HCT116 (cell line): ENCODE data around the gene SEMA5A. TPM values are rescaled to one million over a fixed set of nuclear protein-coding genes. Genes with fewer than 3 reads are reported as not detected.

ENCODE experiments used
- ATAC-seq: fragments of 200-7000 bp; cut with Tn5 transposase; 2 replicates; pipeline ENCODE4 v1.9.1; 2020; ENCODE audit warnings: mild to moderate bottlenecking, moderate library complexity
- BruUV-seq: library from RNA; stranded (reverse); fragments of 400-500 nt; replicated peaks from 2 replicates; lab custom pipeline; 2021; lab: Mats Ljungman, UMichigan
- CTCF ChIA-PET: fragments of 300-600 bp; sonication (Branson Sonifier 250); formaldehyde crosslinking; loops from one replicate; lab custom pipeline; 2021; ENCODE audit warnings: antibody characterized with exemption; lab: Charles Lee
- POLR2A ChIA-PET: fragments of 300-600, 350-600 bp; sonication (Branson Sonifier 250); formaldehyde crosslinking; loops from one replicate; lab custom pipeline; 2021; ENCODE audit warnings: antibody characterized with exemption; lab: Charles Lee
- RAD21 ChIA-PET, 2 experiments: fragments of 300-600 bp; sonication (Branson Sonifier 250); formaldehyde crosslinking; loops; one replicate each; lab custom pipeline; 2023; ENCODE audit warnings: low total read pairs in 2 of 2; ENCODE audit not compliant: uncharacterized antibody in 2 of 2, unreplicated experiment in 2 of 2, low non-redundant PET in 1 of 2; lab: Charles Lee
- DNase-seq: peaks from one replicate; pipeline ENCODE4 v3.0.0-alpha.2; 2010; ENCODE audit warnings: low read depth, low spot score
- H2AFZ ChIP-seq: fragments of 200-600 bp; shearing (Covaris generic), sonication (generic); 2 replicates; pipeline ENCODE4 v1.6.1; 2017; ENCODE audit warnings: low read depth, mixed run types, mixed read lengths, antibody characterized with exemption, low read length; ENCODE audit not compliant: poor library complexity, severe bottlenecking
- H3K27ac ChIP-seq: 2 replicates; pipeline ENCODE4 v1.5.1; 2012; ENCODE audit warnings: low read depth, low read length
- H3K27me3 ChIP-seq: fragments of 200-600 bp; sonication (generic); 2 replicates; pipeline ENCODE4 v1.6.1; 2016; ENCODE audit warnings: mixed run types, low read length, mixed read lengths; ENCODE audit not compliant: insufficient read depth
- H3K36me3 ChIP-seq, 2 experiments: fragments of 200-500 bp in 1 of 2; fragments of 200-600 bp in 1 of 2; sonication (Bioruptor generic) in 1 of 2; sonication (generic) in 1 of 2; 2 replicates each; pipeline versions ENCODE4 v1.5.1 to v1.6.1; 2014 to 2016; ENCODE audit warnings: low read length in 2 of 2, inconsistent platforms in 1 of 2, mixed read lengths in 1 of 2, mixed run types in 1 of 2; ENCODE audit not compliant: insufficient read depth in 2 of 2, control insufficient read depth in 1 of 2
- H3K4me1 ChIP-seq, 2 experiments: fragments of 200-600 bp in 1 of 2; sonication (generic) in 1 of 2; 2 replicates each; pipeline versions ENCODE4 v1.5.1 to v1.6.1; 2012 to 2017; ENCODE audit warnings: low read length in 2 of 2, inconsistent platforms in 1 of 2, mild to moderate bottlenecking in 1 of 2, mixed read lengths in 1 of 2, mixed run types in 1 of 2, moderate library complexity in 1 of 2; ENCODE audit not compliant: insufficient read depth in 2 of 2, control insufficient read depth in 1 of 2
- H3K4me2 ChIP-seq: fragments of 200-600 bp; sonication (generic); 2 replicates; pipeline ENCODE4 v1.6.1; 2017; ENCODE audit warnings: mixed run types, low read length, mixed read lengths
- H3K4me3 ChIP-seq, 2 experiments: fragments of 200-600 bp in 1 of 2; sonication (generic) in 1 of 2; replicated peaks in 1 of 2; 2 replicates each; pipeline ENCODE4 v1.5.1; 2011 to 2016; ENCODE audit warnings: low read length in 2 of 2, control low read depth in 1 of 2, low read depth in 1 of 2, mild to moderate bottlenecking in 1 of 2, mixed read lengths in 1 of 2, mixed run types in 1 of 2
- H3K79me2 ChIP-seq: fragments of 200-600 bp; sonication (generic); 2 replicates; pipeline ENCODE4 v1.6.1; 2017; ENCODE audit warnings: mild to moderate bottlenecking, mixed run types, low read length, moderate library complexity, mixed read lengths; ENCODE audit not compliant: insufficient read depth
- H3K9ac ChIP-seq: fragments of 200-600 bp; sonication (generic); 2 replicates; pipeline ENCODE4 v1.6.1; 2016; ENCODE audit warnings: low read length, mixed read lengths
- H3K9me2 ChIP-seq: fragments of 200-600 bp; sonication (generic), shearing (Covaris generic); 2 replicates; pipeline ENCODE4 v1.6.1; 2017; ENCODE audit warnings: mixed run types, mild to moderate bottlenecking, moderate library complexity; ENCODE audit not compliant: insufficient read depth
- H3K9me3 ChIP-seq, 2 experiments: fragments of 200-500 bp in 1 of 2; fragments of 200-600 bp in 1 of 2; sonication (Bioruptor generic) in 1 of 2; sonication (generic) in 1 of 2; 2 replicates each; pipeline ENCODE4 v1.6.1; 2014 to 2017; ENCODE audit warnings: low read length in 2 of 2, mixed read lengths in 2 of 2, inconsistent platforms in 1 of 2, low read depth in 1 of 2, mild to moderate bottlenecking in 1 of 2, mixed run types in 1 of 2, moderate library complexity in 1 of 2; ENCODE audit not compliant: control insufficient read depth in 1 of 2, insufficient read depth in 1 of 2
- H4K20me1 ChIP-seq: fragments of 200-600 bp; sonication (generic), shearing (Covaris generic); 2 replicates; pipeline ENCODE4 v1.6.1; 2017; ENCODE audit warnings: mixed run types, mild to moderate bottlenecking, moderate library complexity; ENCODE audit not compliant: insufficient read depth
- CEBPB ChIP-seq: IDR thresholded peaks from 2 replicates; pipeline ENCODE4 v1.6.1; 2012; ENCODE audit warnings: low read depth
- EGR1 ChIP-seq: IDR thresholded peaks from 2 replicates; pipeline ENCODE4 v1.6.1; 2012; ENCODE audit warnings: low read depth
- ELF1 ChIP-seq: IDR thresholded peaks from 2 replicates; pipeline ENCODE4 v1.6.1; 2012; ENCODE audit warnings: low read depth, borderline replicate concordance
- JUND ChIP-seq: IDR thresholded peaks from 2 replicates; pipeline ENCODE4 v1.6.1; 2012
- POLR2A ChIP-seq: IDR thresholded peaks from 2 replicates; pipeline ENCODE4 v1.7.0; 2011; ENCODE audit warnings: borderline replicate concordance; ENCODE audit not compliant: insufficient read depth, insufficient read length; ENCODE audit errors: extremely low read depth
- POLR2AphosphoS5 ChIP-seq: IDR thresholded peaks from 2 replicates; pipeline ENCODE4 v1.6.1; 2011; ENCODE audit warnings: mild to moderate bottlenecking, low read depth, low read length, moderate library complexity
- RAD21 ChIP-seq: IDR thresholded peaks from 2 replicates; pipeline ENCODE4 v1.6.1; 2012; ENCODE audit warnings: low read depth, mild to moderate bottlenecking
- SP1 ChIP-seq: IDR thresholded peaks from 2 replicates; pipeline ENCODE4 v1.6.1; 2012; ENCODE audit warnings: low read depth
- TCF7L2 ChIP-seq: IDR thresholded peaks from 2 replicates; pipeline ENCODE4 v1.7.0; 2011; ENCODE audit warnings: borderline replicate concordance, inconsistent platforms; ENCODE audit not compliant: insufficient read depth, insufficient read length; ENCODE audit errors: extremely low read depth
- YY1 ChIP-seq: IDR thresholded peaks from 2 replicates; pipeline ENCODE4 v1.6.1; 2011; ENCODE audit warnings: low read length, low read depth, moderate library complexity, mild to moderate bottlenecking; ENCODE audit not compliant: insufficient replicate concordance; ENCODE audit errors: extremely low read depth
- intact Hi-C: fragments of 100-400 bp; cut with micrococcal nuclease; formaldehyde crosslinking; loops from 2 replicates; pipeline ENCODE4 v1.10.0; 2022
- total RNA-seq: library from RNA; stranded (reverse); gene quantifications from one replicate; pipeline ENCODE4 v1.2.1, GENCODE V29; 2021; ENCODE audit not compliant: unreplicated experiment
- TF ChIP-seq, protein P1 (sequence below): IDR thresholded peaks from 2 replicates; pipeline ENCODE4 v1.6.1; 2012
- TF ChIP-seq, protein P2 (sequence below): IDR thresholded peaks from 2 replicates; pipeline ENCODE4 v1.6.1; 2012; ENCODE audit warnings: low read depth

Gene SEMA5A
- total RNA-seq, 1 experiment from 2014 or later = 0.02 TPM

DNA sequence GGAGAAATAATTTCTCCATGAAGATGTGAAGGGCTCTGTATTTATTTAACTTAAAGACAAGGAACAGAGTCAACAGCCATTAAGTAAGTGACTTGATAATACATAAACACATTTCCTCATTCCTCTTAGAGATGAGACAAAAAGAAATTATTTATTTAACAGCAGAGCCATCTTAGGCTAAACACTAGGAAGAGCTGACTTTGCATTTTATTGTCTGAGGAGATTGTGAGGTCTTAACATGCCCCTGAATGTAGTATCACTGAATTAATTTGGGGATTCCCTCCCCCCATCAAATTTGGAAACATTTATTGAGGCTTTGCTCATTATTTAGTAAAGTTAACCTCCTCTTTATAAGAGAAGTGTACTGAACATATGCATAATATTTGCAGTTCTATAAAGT, 49.0 kb upstream of the SEMA5A start:
- no peak overlapping the region for H3K4me3 ChIP-seq
- no TSS peak for BruUV-seq

More for the DNA sequence above, 49.0 kb upstream of the SEMA5A start:
- RAD21 ChIA-PET = interaction anchor here in 1 of 2 experiments (0.7 kb wide), 1 partner anchor 1616 kb away, joined by 3 read pairs; no protein-coding TSS in a partner anchor
- TF ChIP-seq ELF1 (no peak), CEBPB (no peak), RAD21 (no peak), POLR2A (no peak), TCF7L2 (no peak), SP1 (no peak), JUND (no peak), EGR1 (no peak), POLR2AphosphoS5 (no peak), YY1 (no peak)
- TF ChIP-seq, protein P1, sequence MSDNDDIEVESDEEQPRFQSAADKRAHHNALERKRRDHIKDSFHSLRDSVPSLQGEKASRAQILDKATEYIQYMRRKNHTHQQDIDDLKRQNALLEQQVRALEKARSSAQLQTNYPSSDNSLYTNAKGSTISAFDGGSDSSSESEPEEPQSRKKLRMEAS = no peak
- TF ChIP-seq, protein P2, sequence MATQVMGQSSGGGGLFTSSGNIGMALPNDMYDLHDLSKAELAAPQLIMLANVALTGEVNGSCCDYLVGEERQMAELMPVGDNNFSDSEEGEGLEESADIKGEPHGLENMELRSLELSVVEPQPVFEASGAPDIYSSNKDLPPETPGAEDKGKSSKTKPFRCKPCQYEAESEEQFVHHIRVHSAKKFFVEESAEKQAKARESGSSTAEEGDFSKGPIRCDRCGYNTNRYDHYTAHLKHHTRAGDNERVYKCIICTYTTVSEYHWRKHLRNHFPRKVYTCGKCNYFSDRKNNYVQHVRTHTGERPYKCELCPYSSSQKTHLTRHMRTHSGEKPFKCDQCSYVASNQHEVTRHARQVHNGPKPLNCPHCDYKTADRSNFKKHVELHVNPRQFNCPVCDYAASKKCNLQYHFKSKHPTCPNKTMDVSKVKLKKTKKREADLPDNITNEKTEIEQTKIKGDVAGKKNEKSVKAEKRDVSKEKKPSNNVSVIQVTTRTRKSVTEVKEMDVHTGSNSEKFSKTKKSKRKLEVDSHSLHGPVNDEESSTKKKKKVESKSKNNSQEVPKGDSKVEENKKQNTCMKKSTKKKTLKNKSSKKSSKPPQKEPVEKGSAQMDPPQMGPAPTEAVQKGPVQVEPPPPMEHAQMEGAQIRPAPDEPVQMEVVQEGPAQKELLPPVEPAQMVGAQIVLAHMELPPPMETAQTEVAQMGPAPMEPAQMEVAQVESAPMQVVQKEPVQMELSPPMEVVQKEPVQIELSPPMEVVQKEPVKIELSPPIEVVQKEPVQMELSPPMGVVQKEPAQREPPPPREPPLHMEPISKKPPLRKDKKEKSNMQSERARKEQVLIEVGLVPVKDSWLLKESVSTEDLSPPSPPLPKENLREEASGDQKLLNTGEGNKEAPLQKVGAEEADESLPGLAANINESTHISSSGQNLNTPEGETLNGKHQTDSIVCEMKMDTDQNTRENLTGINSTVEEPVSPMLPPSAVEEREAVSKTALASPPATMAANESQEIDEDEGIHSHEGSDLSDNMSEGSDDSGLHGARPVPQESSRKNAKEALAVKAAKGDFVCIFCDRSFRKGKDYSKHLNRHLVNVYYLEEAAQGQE = no peak
- TF ChIP-seq, all 23 proteins: peak for 0
- no peak for ATAC-seq
- Histone ChIP-seq H2AFZ (no peak overlapping the region), H3K4me1 (no peaks in the 10 kb centered on the region), H3K9ac (no peak overlapping the region), H4K20me1 (no peaks in the 10 kb centered on the region), H3K4me2 (no peak overlapping the region), H3K9me2 (no peaks in the 10 kb centered on the region), H3K9me3 (peaks cover 0 to 8% of the 10 kb centered on the region in 2 experiments; a peak in 2 of 4 replicates), H3K79me2 (no peaks in the 10 kb centered on the region), H3K27ac (no peak overlapping the region), H3K27me3 (no peaks in the 10 kb centered on the region), H3K36me3 (no peaks in the 10 kb centered on the region)
- ChIA-PET POLR2A (no interaction called here), CTCF (no interaction called here)
- DNase-seq = no peak
- intact Hi-C loops = no loop called here
